BLaER1 treated with 17β-estradiol and CSF1 and Interleukin-3, amounts not matched to agents 10 nM and 100 nM (cell line): Measurements from ENCODE around the gene TAC4.

ENCODE experiments used
- H3K27ac ChIP-seq, 11 experiments: shearing (Covaris generic); formaldehyde crosslinking; 2 replicates each; pipeline ENCODE4 v1.8.1; 2022
- H3K27me3 ChIP-seq, 11 experiments: shearing (Covaris generic); formaldehyde crosslinking; 2 replicates each; pipeline ENCODE4 v1.8.1; 2022
- H3K36me3 ChIP-seq, 11 experiments: shearing (Covaris generic); formaldehyde crosslinking; 2 replicates each; pipeline ENCODE4 v1.8.1; 2022
- H3K4me1 ChIP-seq, 10 experiments: shearing (Covaris generic); formaldehyde crosslinking; 2 replicates each; pipeline ENCODE4 v1.8.1; 2022
- H3K4me2 ChIP-seq, 11 experiments: shearing (Covaris generic); formaldehyde crosslinking; 2 replicates each; pipeline ENCODE4 v1.8.1; 2022
- H3K4me3 ChIP-seq, 10 experiments: shearing (Covaris generic); formaldehyde crosslinking; 2 replicates each; pipeline ENCODE4 v1.8.1; 2022
- H3K9ac ChIP-seq, 11 experiments: shearing (Covaris generic); formaldehyde crosslinking; 2 replicates each; pipeline ENCODE4 v1.8.1; 2022
- H3K9me3 ChIP-seq, 11 experiments: shearing (Covaris generic); formaldehyde crosslinking; replicated peaks in 1 of 11; 2 replicates each; pipeline ENCODE4 v1.8.1; 2022
- H4K20me1 ChIP-seq, 11 experiments: shearing (Covaris generic); formaldehyde crosslinking; 2 replicates each; pipeline ENCODE4 v1.8.1; 2022
- Cebpa-rat ChIP-seq, 11 experiments: shearing (Covaris generic); IDR thresholded peaks; 2 replicates each; pipeline ENCODE4 v1.8.1; 2022

Gene TAC4

DNA sequence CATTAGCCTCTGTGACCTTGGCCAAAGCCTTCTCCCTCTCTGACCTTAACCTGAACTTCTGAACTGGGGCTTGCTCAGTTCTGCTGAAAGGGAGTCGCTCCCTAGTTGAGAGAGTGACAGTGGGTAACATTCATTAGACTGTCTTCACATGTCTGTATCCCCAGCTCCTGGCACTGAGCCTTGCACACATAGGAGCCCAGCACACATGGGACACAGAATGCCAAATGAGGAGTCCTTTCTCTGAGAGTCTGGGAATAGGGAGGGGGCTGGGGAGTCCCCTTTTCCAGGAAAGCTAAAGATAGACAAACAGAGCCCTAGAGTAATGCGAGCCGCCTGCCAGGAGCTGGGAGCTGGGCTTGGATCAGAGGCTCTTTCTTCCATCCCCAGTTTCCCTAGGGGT is 2.5 kb downstream of the TAC4 start:
- Histone ChIP-seq H3K9ac (peak overlapping the region in 5 of 11 experiments; percentile 2 to 47 (median 36); a peak in 13 of 22 replicates), H3K4me1 (peaks cover 61 to 100% (median 96%) of the 10 kb centered on the region in 10 experiments), H3K4me2 (peak overlapping the region; percentile 53 to 94 (median 80)), H4K20me1 (no peaks in the 10 kb centered on the region), H3K27me3 (no peaks in the 10 kb centered on the region), H3K4me3 (peak overlapping the region in 2 of 10 experiments; percentile 19 to 40; a peak in 2 of 20 replicates), H3K36me3 (peaks cover 0 to 24% (median 11%) of the 10 kb centered on the region in 11 experiments; a peak in 7 of 22 replicates), H3K9me3 (no peaks in the 10 kb centered on the region), H3K27ac (peak overlapping the region in 10 of 11 experiments; percentile 36 to 69 (median 56); a peak in 20 of 22 replicates)
- TF ChIP-seq Cebpa-rat (IDR thresholded peaks at IDR 0.05): no peak

DNA sequence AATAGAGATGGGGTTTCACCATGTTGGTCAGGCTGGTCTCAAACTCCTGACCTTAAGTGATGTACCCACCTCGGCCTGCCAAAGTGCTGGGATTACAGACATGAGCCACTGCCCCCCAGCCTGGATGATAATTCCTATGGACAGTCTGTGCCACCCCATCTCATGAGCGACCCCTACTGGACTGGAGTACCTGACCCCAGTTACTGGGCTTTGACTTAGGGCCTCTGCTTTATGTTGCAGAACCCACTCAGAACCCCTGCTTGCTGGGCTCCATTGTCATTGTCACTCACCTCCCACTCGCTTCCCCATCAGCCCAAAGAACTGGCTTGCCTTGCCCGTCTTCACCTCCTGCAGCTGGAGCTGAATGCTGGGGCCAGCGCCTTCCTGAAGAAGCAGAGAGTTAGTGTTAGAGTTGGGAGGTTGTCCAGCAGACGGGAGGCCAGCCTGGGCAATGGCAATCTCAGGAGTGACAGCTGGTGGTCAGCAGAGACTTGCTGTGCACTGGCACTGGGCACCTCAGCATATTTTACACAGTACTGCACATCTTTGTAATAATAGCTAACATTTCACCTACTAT is 4.0 kb downstream of the TAC4 start:
- peaks cover 63 to 100% (median 96%) of the 10 kb centered on the region in 10 experiments for H3K4me1 ChIP-seq
- H3K9ac ChIP-seq: no peak overlapping the region
- H3K4me2 ChIP-seq: peak overlapping the region in 8 of 11 experiments; percentile 78 to 94 (median 87); a peak in 14 of 22 replicates
- no peaks in the 10 kb centered on the region for H4K20me1 ChIP-seq
- H3K4me3 ChIP-seq: no peak overlapping the region
- no peaks in the 10 kb centered on the region for H3K27me3 ChIP-seq
- no peaks in the 10 kb centered on the region for H3K9me3 ChIP-seq
- no peak for TF ChIP-seq Cebpa-rat (IDR thresholded peaks at IDR 0.05)
- H3K36me3 ChIP-seq: peaks cover 0 to 26% (median 11%) of the 10 kb centered on the region in 11 experiments; a peak in 7 of 22 replicates
- H3K27ac ChIP-seq: peak overlapping the region in 3 of 11 experiments; percentile 19 to 52 (median 51); a peak in 6 of 22 replicates

DNA sequence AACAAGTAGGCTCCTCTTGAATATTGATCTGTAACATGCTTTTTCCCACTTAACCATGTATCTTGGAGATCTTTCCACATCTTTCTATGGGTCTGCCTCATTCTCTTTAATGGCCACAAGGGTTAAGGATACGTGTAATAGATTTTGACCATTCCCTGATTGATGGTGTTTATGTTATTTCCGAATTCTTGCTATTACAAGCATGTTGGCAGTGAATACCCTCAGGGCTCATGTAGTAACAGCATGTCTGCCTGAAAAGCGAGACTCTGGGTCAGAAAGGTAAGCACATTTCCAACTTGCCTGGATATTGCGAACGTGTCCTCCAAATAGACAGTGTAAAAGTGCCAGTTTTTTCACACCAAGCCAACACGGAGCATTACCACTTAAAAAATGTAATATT is 5.0 kb downstream of the TAC4 start:
- Histone ChIP-seq H3K36me3 (peaks cover 0 to 32% (median 11%) of the 10 kb centered on the region in 11 experiments; a peak in 7 of 22 replicates), H3K27ac (peak overlapping the region in 9 of 11 experiments; percentile 17 to 63 (median 42); a peak in 12 of 22 replicates), H3K27me3 (no peaks in the 10 kb centered on the region), H3K9me3 (no peaks in the 10 kb centered on the region), H3K4me3 (no peak overlapping the region), H3K4me1 (peaks cover 73 to 100% (median 96%) of the 10 kb centered on the region in 10 experiments), H3K9ac (no peak overlapping the region; a peak in 2 of 22 replicates), H4K20me1 (no peaks in the 10 kb centered on the region), H3K4me2 (peak overlapping the region in 9 of 11 experiments; percentile 6 to 94 (median 78); a peak in 15 of 22 replicates)
- TF ChIP-seq Cebpa-rat (IDR thresholded peaks at IDR 0.05): no peak

DNA sequence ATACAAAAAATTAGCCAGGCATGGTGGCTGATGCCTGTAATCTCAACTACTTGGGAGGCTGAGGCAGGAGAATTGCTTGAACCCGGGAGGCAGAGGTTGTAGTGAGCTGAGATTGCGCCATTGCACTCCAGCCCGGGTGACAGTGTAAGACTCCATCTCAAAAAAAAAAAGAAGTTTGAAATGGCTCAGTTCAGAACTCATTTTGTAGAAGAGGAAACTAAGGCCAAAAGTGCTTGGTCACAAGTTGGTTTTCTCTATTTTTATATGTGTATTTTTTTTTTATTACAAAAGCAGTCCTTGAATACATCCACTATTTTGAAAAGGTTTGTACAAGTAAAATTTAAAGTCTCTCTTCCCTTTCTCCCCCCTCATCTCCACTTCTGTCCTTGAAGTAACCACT is 5.5 kb downstream of the TAC4 start:
- Histone ChIP-seq H3K4me1 (peaks cover 77 to 100% (median 96%) of the 10 kb centered on the region in 10 experiments), H3K27me3 (no peaks in the 10 kb centered on the region), H3K4me3 (0 out of 20 replicates have a peak overlapping the region, but pooled peaks of 1 of the 10 experiments have one; percentile 24), H3K36me3 (peaks cover 0 to 31% (median 11%) of the 10 kb centered on the region in 11 experiments; a peak in 7 of 22 replicates), H4K20me1 (no peaks in the 10 kb centered on the region), H3K9me3 (no peaks in the 10 kb centered on the region), H3K9ac (no peak overlapping the region; a peak in 2 of 22 replicates), H3K4me2 (peak overlapping the region in 8 of 11 experiments; percentile 6 to 94 (median 79); a peak in 16 of 22 replicates), H3K27ac (peak overlapping the region in 8 of 11 experiments; percentile 4 to 63 (median 46); a peak in 10 of 22 replicates)
- peak in 2 of 11 experiments; percentile 13 to 16; a peak in 1 of 22 replicates for TF ChIP-seq Cebpa-rat (IDR thresholded peaks at IDR 0.05)

DNA sequence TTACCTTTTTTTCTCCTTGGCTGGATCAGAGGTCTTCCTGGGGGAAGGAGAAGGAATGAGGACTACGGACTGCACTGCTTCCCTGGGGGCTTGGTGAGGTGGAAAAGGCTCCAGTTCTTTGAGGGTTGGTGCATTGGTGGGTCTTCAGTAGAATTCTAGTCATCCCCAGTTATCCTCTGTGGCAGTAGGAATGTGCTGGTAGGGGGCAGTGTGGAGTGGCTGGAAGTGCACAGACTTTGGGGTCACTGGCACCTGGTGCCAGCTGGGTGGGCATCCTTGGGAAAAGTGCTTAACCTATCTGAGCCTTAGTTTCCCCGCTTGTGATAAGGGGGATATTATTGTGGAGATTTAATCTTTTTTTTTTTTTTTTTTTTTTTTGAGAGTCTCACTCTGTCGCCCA is 6.3 kb downstream of the TAC4 start:
- H3K27ac ChIP-seq: peak overlapping the region in 2 of 11 experiments; percentile 20 to 32; a peak in 4 of 22 replicates
- TF ChIP-seq Cebpa-rat (IDR thresholded peaks at IDR 0.05): no peak
- H3K4me3 ChIP-seq: no peak overlapping the region

DNA sequence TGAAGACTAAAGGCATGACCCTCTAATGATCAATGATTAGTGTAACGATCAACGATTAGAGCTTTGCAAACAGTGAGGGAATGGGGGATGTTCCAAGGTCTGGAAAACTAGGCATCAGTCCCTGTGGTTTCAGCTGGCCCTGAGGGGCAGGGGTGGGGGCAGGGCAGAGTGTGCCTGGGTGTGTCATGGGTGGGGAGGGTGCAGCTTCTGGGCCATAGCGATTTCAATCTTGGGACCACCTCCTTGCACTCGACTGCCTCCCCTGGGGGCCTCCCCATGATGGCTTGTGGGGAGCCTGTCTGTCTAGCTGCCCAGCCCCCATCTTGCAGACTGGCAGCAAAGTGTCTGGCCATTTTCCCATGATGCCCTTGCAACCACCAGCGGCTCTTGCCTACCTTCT is 8.4 kb downstream of the TAC4 start:
- no peaks in the 10 kb centered on the region for H4K20me1 ChIP-seq
- TF ChIP-seq Cebpa-rat (IDR thresholded peaks at IDR 0.05): no peak
- peaks cover 0 to 6% (median 0%) of the 10 kb centered on the region in 11 experiments; a peak in 5 of 22 replicates for H3K9me3 ChIP-seq
- H3K4me3 ChIP-seq: no peak overlapping the region
- H3K9ac ChIP-seq: peak overlapping the region in 4 of 11 experiments; percentile 7 to 33 (median 12); a peak in 3 of 22 replicates
- peaks cover 78 to 100% (median 96%) of the 10 kb centered on the region in 10 experiments for H3K4me1 ChIP-seq
- peak overlapping the region; percentile 10 to 90 (median 78); a peak in 21 of 22 replicates for H3K4me2 ChIP-seq
- peak overlapping the region in 8 of 11 experiments; percentile 30 to 63 (median 46); a peak in 14 of 22 replicates for H3K27ac ChIP-seq
- peaks cover under 1 to 21% (median 8%) of the 10 kb centered on the region in 11 experiments for H3K36me3 ChIP-seq
- no peaks in the 10 kb centered on the region for H3K27me3 ChIP-seq

More for the DNA sequence above, 6.3 kb downstream of the TAC4 start:
- H3K9me3 ChIP-seq: no peaks in the 10 kb centered on the region
- no peaks in the 10 kb centered on the region for H4K20me1 ChIP-seq
- H3K27me3 ChIP-seq: no peaks in the 10 kb centered on the region
- peaks cover 78 to 100% (median 96%) of the 10 kb centered on the region in 10 experiments for H3K4me1 ChIP-seq
- H3K9ac ChIP-seq: no peak overlapping the region
- H3K4me2 ChIP-seq: peak overlapping the region in 6 of 11 experiments; percentile 8 to 90 (median 64); a peak in 11 of 22 replicates
- peaks cover 0 to 24% (median 7%) of the 10 kb centered on the region in 11 experiments; a peak in 6 of 22 replicates for H3K36me3 ChIP-seq

DNA sequence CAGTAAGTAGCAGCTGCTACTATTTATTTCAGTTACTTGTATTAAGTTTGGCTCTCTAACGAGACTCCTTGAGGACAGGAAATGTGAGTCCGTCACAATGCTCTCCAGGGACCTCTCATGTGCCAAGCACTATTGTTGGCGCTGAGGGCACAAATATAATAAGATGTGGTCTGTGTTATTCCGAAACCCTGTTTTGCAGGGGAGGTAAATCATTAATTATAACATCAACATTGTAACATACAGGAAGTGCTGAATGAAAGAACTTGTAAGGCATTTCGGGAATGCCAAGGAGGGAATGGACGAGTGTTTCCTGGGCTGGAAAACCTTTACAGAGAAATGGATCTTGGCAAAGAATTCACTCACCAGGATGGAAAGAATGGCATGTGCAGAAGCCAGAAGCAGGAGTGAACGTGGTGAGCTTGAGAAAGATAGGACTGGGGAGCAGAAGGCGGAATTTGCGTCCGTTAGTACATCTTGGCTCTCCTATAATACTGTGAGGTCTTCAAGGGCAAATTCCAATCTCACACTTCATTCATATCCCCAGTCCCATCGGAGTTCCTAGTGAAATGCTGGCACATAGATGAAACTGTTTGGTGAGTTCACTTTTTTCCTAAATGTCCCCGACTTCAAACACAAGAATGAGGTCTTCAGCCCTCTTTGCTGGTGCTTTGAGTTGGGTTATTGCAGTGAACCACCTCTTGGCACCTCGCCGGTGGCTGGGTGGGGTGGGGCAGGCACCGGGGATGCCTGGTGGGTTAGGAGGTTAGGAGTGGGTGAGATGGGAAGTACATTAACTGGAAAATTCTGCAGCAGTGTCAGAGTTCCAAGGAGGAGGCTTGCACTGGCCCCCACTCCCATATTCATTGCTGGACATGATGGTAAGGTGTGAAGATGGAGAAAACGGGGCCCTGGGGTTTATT is 11.5 kb downstream of the TAC4 start:
- Histone ChIP-seq H3K27ac (peak overlapping the region in 9 of 11 experiments; percentile 23 to 79 (median 69); a peak in 17 of 22 replicates), H3K36me3 (peaks cover 8 to 48% (median 37%) of the 10 kb centered on the region in 11 experiments), H3K4me1 (peaks cover 83 to 100% (median 94%) of the 10 kb centered on the region in 10 experiments), H3K4me2 (peak overlapping the region; percentile 70 to 90 (median 86)), H3K27me3 (no peaks in the 10 kb centered on the region), H3K4me3 (peak overlapping the region in 5 of 10 experiments; percentile 4 to 35 (median 32); a peak in 6 of 20 replicates), H3K9me3 (peaks cover 0 to 17% (median 9%) of the 10 kb centered on the region in 11 experiments; a peak in 10 of 22 replicates), H4K20me1 (no peaks in the 10 kb centered on the region), H3K9ac (peak overlapping the region in 7 of 11 experiments; percentile 10 to 66 (median 53); a peak in 13 of 22 replicates)
- TF ChIP-seq Cebpa-rat (IDR thresholded peaks at IDR 0.05): no peak

DNA sequence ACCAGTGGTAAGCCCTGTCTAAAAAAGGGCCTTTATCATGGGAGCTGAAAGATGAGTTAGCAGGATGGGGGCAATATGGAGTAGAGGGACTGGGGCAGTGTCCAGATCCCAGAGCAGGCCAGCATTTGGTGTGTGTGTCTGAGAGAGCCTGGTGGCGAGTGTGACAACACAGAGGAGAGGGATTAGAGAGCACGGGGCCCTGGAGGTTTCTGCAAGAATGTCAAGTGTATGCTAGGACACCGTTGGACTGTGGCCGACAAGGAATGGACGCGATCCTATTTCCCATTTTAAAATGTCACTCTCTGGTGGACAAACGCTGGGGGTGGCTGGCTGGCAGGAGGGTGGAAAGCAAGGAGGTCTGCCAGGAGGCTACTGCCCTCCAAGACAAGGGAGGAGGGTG is 12.4 kb downstream of the TAC4 start:
- no peaks in the 10 kb centered on the region for H3K27me3 ChIP-seq
- H3K36me3 ChIP-seq: peaks cover 15 to 57% (median 44%) of the 10 kb centered on the region in 11 experiments
- H4K20me1 ChIP-seq: no peaks in the 10 kb centered on the region
- TF ChIP-seq Cebpa-rat (IDR thresholded peaks at IDR 0.05): no peak
- H3K4me1 ChIP-seq: peaks cover 80 to 100% (median 90%) of the 10 kb centered on the region in 10 experiments
- peak overlapping the region in 10 of 11 experiments; percentile 9 to 79 (median 68); a peak in 17 of 22 replicates for H3K27ac ChIP-seq
- H3K9ac ChIP-seq: peak overlapping the region in 7 of 11 experiments; percentile 10 to 66 (median 53); a peak in 11 of 22 replicates
- peaks cover 0 to 17% (median 9%) of the 10 kb centered on the region in 11 experiments; a peak in 10 of 22 replicates for H3K9me3 ChIP-seq
- H3K4me2 ChIP-seq: peak overlapping the region; percentile 70 to 90 (median 86)
- peak overlapping the region in 4 of 10 experiments; percentile 4 to 35 (median 33); a peak in 6 of 20 replicates for H3K4me3 ChIP-seq
